GM19035 (cell line): ENCODE measurements around the gene DENND10.
"Not testable (repeated sequence)": the region's sequence is repeated elsewhere in the genome, so short reads cannot be mapped to it uniquely, and the experiment has no call there.

Experiments
- ATAC-seq: cut with Tn5 transposase; IDR thresholded peaks from one replicate; pipeline ENCODE4 v1.9.1; 2021; ENCODE audit not compliant: unreplicated experiment

The DENND10 gene

DNA sequence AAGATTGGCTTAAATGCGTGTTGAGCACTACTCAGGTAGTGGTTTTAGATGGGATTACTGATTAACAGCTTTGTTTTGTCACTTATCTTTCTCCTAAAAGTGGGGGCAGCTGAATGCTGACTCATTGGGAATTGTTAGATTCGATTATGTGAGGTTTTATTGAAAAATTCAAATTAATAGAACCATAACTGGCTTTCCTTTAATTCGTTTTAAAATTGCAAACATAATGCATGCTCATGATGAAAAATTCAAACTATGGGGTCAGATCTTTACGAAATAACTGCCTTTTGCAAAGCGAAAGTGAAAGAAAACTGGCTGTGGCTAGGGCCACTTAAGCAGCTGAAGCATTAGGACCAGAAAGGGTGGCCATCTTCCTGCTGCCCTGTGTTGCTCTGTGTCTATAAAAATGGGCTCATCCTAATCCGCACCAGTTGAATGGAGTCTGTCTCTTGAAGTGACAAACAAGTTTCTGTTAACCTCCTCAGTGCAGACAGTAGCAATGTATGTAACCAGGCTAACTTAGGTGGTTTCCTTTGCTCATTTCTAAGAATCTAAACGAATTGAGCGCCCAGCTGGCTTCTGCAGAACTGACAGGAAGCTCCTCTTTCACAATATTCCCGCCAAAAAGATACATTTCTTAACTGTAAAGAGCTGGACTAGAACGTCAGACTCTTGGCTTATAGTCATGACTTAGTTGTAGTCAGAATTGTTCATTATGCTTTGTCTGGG is 27.8 kb downstream of the DENND10 start:
- ATAC-seq = peak; percentile 60

GRCh38 chr10:119132521-119133345 is 28.8 kb downstream of the DENND10 start:
- ATAC-seq = no peak

GRCh38 chr10:119133949-119134348 is 30.0 kb downstream of the DENND10 start:
- ATAC-seq = no peak

GRCh38 chr10:119135513-119135881 is 31.6 kb downstream of the DENND10 start:
- no peak for ATAC-seq

DNA sequence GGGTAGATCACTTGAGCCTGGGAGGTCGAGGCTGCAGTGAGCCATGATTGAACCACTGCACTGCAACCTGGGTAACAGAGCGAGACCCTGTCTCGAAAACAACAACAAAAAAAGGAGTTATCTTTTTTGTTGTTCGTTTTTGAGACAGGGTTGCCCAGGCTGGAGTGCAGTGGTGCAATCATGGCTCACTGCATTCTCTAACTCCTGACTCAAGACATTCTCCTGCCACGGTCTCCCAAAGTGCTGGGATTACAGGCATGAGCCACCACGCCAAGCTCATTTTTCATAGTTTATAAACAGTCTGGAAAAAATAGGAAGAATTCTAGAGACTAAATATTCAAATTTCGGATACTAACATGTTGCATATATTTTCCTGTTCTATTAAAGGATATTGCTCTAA is 32.2 kb downstream of the DENND10 start:
- no peak for ATAC-seq

GRCh38 chr10:119137878-119138277 is 34.0 kb downstream of the DENND10 start:
- ATAC-seq = not testable (repeated sequence)

DNA sequence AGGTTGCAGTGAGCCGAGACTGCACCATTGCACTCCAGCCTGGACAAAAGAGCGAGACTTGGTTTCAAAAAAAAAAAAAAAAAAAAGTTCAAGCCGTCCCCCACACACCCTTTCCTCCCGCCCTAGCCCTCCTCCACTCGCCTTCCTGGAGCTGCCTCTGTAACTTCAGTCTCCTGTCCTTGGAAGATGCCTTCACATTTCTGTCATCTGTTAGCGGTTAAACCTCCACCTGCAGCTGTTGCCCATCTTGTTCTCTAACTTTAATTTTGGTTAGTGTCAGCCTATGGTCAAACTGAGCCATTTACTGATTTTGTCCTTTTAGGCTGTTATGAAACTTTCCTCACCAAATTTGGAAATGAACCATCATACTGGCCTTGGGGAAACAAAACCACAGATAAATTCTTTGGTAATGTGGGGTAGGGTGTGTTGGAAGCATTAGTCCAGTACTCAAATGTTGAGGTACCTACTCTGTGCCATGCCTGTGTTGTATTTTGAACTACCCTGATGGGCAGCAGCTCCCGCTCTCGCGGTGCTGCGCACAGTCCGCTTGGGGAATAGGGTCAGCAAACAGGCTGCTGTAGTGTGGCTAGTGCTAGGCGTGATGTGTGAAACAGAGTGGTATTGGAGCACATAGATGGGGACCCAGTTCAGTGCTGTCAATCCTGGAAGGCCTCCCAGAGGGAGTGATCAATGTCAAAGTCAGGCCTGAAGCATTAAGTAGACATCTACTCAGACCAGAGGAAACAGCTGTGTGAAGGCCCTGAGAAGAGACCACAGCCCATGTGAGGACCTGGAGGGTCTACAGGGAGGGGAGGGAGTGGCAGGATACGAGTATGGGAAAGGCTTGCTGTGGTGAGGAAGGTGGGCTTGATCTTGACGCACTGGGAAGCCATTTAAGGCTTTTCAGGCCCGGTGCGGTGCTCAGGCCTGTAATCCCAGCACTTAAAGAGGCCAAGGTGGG is 34.7 kb downstream of the DENND10 start:
- no peak for ATAC-seq

DNA sequence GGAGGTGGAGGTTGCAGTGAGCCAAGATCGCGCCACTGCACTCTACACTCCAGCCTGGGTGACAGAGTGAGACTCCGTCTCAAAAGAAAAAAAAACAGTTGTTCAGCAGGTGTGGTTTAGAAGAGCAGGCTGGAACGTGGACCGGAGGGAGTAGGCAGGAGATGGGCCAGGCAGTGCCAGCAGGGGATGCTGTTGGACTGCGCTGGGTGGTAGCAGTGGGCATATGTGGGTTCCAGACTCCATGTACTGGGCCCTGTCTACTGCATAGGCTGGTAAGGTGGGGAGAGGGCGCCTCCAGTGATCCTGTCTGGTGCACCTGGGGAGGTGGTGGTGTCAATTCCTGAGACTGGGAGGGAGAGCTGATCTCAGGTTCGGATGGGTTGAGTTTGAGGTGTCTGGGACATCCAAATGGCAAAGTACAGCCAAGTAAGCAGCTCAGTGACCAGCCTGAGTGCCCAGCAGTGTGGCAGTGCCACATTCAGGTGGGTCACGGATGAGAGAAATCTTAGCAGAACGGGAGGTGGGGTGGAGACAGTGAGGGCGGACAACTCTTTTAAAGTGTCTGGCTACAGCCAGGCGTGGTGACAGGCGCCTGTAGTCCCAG is 35.7 kb downstream of the DENND10 start:
- no peak for ATAC-seq

GRCh38 chr10:119140603-119141245 is 36.8 kb downstream of the DENND10 start:
- ATAC-seq = no peak

GRCh38 chr10:119143657-119144056 is 39.7 kb downstream of the DENND10 start:
- ATAC-seq = no peak

DNA sequence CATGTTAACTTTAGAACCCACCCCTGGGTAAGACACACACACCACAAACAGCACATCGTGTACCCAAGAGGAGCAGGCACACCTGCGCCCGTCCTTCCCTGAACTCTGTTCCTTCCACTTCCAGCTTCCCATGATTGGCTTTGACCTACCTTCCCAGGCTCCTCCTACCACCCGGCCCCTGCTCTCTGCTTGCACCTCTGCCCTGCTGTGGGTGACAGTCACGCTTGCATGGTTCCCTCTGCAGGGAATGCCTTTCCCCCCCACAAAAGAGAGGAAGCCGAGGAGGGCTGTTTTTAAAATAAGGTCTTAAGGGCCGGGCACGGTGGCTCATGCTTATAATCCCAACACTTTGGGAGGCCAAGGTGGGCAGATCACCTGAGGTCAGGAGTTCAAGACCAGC is 45.2 kb downstream of the DENND10 start:
- ATAC-seq = no peak

- ATAC-seq = no peak
Measured at GRCh38 chr10:119149729-119150128, 45.8 kb downstream of the DENND10 start.

- ATAC-seq = not testable (repeated sequence)
Measured at GRCh38 chr10:119151601-119152000, 47.7 kb downstream of the DENND10 start.

GRCh38 chr10:119153041-119153440 is 49.1 kb downstream of the DENND10 start:
- ATAC-seq = no peak

- no peak for ATAC-seq
Measured at GRCh38 chr10:119153661-119154060, 49.7 kb downstream of the DENND10 start.

GRCh38 chr10:119159332-119159731 is 55.4 kb downstream of the DENND10 start:
- no peak for ATAC-seq

DNA sequence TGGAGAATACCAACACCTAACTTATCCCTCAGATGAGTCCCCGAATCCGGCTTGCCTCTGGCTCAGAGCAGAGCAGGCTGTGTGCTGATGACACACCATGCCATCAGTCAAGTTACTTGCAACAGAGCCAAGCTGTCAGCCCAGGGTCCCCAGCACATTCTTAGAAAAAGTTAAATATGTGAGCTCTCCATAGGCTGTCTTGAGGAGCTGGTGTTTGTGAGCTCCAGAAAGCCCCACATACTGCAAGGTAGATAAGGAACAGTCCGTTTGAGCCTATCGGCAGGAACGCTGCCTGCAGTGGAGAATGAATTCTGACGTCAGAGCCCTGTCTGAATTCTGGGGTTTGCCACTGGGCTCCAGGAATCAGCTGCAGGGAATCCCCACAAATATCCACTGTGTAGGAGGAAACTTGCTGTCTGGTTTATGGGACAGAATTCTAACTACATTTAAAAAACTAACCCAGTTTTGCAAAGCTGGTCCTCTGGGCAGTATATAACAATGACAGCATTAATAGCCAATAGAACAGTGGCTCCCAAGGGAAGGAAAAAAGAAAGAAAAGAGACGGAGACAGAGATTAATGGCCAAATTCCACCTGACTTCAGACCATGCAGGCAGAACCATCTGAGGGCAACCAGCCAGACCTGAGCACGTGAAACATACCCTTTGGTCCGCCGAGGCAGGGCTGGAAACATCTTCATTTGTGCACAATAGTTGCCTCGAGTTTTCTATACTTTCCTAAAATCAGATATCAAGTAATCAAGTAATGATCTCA is 58.0 kb downstream of the DENND10 start:
- no peak for ATAC-seq

- ATAC-seq = no peak
Measured at GRCh38 chr10:119162452-119163092, 58.7 kb downstream of the DENND10 start.
